RWPE2 (cell line): ENCODE results near the gene NBL1.

ENCODE experiments used
- ATAC-seq: fragments of 200-7000 bp; cut with Tn5 transposase; 3 replicates; pipeline ENCODE4 v1.9.1; 2021; ENCODE audit warnings: low read depth
- DNase-seq: peaks from one replicate; pipeline ENCODE4 v3.0.0-alpha.2; 2020; ENCODE audit warnings: low spot score
- H3K27ac ChIP-seq: fragments of 450-650 bp; 2 replicates; pipeline ENCODE4 v1.5.1; 2017; ENCODE audit warnings: mild to moderate bottlenecking; ENCODE audit not compliant: poor library complexity, severe bottlenecking
- H3K27me3 ChIP-seq: fragments of 250-450 bp; sonication (Bioruptor Pico); 2 replicates; pipeline ENCODE4 v1.5.1; 2021; ENCODE audit warnings: mild to moderate bottlenecking, moderate library complexity; ENCODE audit not compliant: insufficient read depth, poor library complexity, severe bottlenecking
- H3K36me3 ChIP-seq: fragments of 250-450 bp; sonication (Bioruptor Pico); 2 replicates; pipeline ENCODE4 v1.5.1; 2020; ENCODE audit warnings: low read depth, mild to moderate bottlenecking, moderate library complexity
- H3K4me1 ChIP-seq: fragments of 250-450 bp; sonication (Bioruptor Pico); 2 replicates; pipeline ENCODE4 v1.5.1; 2021; ENCODE audit warnings: mild to moderate bottlenecking, moderate library complexity; ENCODE audit not compliant: insufficient read depth, poor library complexity, severe bottlenecking
- H3K4me3 ChIP-seq: fragments of 250-450 bp; sonication (Bioruptor Pico); 2 replicates; pipeline ENCODE4 v1.5.1; 2021; ENCODE audit warnings: mild to moderate bottlenecking, moderate library complexity; ENCODE audit not compliant: severe bottlenecking
- H3K9me3 ChIP-seq: fragments of 250-450 bp; sonication (Bioruptor Pico); 2 replicates; pipeline ENCODE4 v1.5.1; 2021; ENCODE audit warnings: mild to moderate bottlenecking, moderate library complexity; ENCODE audit not compliant: severe bottlenecking
- TF ChIP-seq, protein P1 (sequence below): fragments of 450-650 bp; IDR thresholded peaks from one replicate; pipeline ENCODE4 v1.5.1; 2017; ENCODE audit warnings: mild to moderate bottlenecking, moderate library complexity; ENCODE audit not compliant: poor library complexity, severe bottlenecking

NBL1 gene, protein sequence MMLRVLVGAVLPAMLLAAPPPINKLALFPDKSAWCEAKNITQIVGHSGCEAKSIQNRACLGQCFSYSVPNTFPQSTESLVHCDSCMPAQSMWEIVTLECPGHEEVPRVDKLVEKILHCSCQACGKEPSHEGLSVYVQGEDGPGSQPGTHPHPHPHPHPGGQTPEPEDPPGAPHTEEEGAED

DNA sequence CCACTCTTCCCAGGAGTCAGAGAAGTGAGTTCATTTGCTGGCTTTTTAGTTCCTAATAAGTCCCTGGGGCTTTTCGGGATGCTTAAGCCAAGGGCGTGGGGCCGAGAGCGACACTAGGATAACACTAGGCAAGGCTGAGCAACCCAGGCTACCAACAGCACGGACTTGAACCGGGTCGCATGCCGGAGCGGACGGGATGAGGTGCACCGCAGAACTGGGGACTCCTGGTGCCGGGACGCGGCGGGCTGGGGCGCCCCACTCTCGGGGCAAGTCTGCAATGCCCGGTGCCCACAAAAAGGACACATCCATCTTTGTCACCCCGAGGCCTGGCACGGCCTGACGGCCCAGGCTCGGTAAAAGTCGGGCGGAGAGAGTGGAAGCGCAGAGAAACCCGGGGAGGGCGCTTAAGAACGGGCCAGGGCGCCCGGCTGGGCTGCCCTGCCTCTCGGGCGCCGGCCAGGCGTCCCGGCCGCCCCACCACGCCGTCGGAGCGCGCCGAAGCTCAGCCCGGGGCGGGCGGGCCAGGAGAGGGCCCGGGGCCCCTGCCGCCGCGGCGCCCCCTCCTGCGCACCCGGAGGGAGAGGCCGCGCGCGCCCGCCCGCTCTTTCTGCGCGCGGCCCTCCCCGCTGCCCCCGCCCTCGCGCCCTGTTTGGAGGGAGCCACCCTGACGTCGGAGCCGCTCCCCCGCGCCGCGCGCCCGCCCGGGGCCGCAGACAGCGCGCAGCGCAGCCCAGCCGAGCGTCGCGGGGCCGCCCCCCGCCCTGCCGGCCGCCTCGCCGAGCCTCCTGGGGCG is at the start of gene NBL1:
TSS of gene NBL1 (plus strand) at position 710 of the 793 bp plus-strand sequence. CDS start 10,720 bp downstream, outside the sequence.
- Histone ChIP-seq H3K36me3 (no peaks in the 10 kb centered on the region), H3K4me3 (peak within 1 kb of the TSS; percentile 98), H3K4me1 (peaks cover 37% of the 10 kb centered on the region), H3K27me3 (no peaks in the 10 kb centered on the region), H3K9me3 (no peaks in the 10 kb centered on the region), H3K27ac (peak within 1 kb of the TSS; percentile 66)
- DNase-seq = no peak
- peak; percentile 36 for ATAC-seq
- TF ChIP-seq, protein P1, sequence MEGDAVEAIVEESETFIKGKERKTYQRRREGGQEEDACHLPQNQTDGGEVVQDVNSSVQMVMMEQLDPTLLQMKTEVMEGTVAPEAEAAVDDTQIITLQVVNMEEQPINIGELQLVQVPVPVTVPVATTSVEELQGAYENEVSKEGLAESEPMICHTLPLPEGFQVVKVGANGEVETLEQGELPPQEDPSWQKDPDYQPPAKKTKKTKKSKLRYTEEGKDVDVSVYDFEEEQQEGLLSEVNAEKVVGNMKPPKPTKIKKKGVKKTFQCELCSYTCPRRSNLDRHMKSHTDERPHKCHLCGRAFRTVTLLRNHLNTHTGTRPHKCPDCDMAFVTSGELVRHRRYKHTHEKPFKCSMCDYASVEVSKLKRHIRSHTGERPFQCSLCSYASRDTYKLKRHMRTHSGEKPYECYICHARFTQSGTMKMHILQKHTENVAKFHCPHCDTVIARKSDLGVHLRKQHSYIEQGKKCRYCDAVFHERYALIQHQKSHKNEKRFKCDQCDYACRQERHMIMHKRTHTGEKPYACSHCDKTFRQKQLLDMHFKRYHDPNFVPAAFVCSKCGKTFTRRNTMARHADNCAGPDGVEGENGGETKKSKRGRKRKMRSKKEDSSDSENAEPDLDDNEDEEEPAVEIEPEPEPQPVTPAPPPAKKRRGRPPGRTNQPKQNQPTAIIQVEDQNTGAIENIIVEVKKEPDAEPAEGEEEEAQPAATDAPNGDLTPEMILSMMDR = no peak

DNA sequence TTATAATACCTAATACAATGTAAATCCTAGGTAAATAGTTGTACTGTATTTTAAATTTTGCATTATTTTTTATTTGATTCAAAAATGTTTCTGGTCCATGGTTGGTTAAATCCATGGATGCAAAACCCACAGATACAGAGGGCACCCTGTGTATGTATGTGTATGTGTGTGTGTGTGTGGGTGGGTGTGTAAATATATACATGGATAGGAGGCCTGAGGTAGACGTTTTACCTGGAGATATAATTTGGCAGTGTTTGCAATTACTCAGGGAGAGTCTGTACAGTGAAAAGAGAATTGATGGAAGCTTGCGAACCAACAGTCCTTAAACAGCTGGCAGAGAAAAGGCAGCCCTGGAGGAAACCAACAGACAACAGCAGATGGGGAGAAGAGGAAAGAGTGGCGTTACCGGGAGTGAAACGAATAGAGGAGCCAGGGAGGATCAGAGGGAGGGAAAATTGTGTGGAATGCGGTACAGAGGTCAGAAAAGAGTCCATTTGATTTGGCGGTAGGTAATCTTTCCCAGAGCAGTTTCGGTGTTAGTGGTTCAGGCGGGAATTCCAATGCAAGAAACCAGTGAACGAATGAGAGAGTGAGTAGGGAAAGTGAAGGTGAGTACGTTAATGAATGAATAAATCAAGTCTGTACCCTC is 47.9 kb upstream of the NBL1 start:
- Histone ChIP-seq H3K27ac (peak overlapping the region; percentile 66), H3K9me3 (no peaks in the 10 kb centered on the region), H3K4me3 (peak overlapping the region; percentile 87), H3K27me3 (no peaks in the 10 kb centered on the region), H3K4me1 (peaks cover 8% of the 10 kb centered on the region), H3K36me3 (peaks cover 23% of the 10 kb centered on the region)
- DNase-seq (no peak), ATAC-seq (peak; percentile 44)
- TF ChIP-seq, protein P1 = no peak

DNA sequence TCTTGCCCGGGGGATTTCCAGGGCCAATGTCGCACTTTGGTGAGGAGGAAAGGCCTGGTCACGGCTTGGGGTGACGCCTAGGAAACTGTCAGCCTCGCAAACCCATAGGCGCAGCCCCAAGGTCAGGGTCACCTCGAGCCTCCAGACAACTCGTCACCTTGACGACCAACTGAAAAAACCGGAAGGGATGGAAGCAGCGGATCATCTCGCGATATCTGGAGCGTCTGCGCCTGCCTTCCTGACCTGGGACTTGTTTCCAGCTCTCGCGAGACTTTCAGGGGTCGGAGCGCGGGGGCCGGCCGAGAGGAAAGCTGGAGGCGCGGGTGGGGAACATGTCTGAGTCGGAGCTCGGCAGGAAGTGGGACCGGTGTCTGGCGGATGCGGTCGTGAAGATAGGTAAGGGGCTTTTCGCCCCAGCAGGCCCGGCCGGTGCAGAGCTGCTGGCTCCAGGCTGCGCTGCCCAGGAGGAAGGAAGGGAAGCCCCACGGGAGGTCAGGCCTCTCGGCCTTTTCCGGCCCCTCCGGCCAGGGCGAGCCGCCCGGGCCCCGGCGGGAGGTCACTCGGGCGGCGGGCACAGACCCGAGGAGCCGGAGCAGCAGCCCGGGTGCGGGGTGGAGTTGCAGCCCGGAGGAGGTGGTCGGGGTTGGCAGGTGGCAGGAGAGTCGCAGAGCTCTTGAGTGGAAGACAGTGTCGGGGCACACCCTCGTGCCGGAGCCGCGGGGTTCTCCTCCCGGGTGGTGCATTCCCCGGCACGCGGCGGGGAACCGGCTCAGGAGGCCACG is 47.2 kb upstream of the NBL1 start:
- Histone ChIP-seq H3K9me3 (no peaks in the 10 kb centered on the region), H3K27me3 (no peaks in the 10 kb centered on the region), H3K27ac (peak overlapping the region; percentile 66), H3K4me1 (peaks cover 8% of the 10 kb centered on the region), H3K4me3 (peak overlapping the region; percentile 87), H3K36me3 (peaks cover 29% of the 10 kb centered on the region)
- TF ChIP-seq, protein P1 = no peak
- DNase-seq (peak; percentile 96), ATAC-seq (peak; percentile 91)

DNA sequence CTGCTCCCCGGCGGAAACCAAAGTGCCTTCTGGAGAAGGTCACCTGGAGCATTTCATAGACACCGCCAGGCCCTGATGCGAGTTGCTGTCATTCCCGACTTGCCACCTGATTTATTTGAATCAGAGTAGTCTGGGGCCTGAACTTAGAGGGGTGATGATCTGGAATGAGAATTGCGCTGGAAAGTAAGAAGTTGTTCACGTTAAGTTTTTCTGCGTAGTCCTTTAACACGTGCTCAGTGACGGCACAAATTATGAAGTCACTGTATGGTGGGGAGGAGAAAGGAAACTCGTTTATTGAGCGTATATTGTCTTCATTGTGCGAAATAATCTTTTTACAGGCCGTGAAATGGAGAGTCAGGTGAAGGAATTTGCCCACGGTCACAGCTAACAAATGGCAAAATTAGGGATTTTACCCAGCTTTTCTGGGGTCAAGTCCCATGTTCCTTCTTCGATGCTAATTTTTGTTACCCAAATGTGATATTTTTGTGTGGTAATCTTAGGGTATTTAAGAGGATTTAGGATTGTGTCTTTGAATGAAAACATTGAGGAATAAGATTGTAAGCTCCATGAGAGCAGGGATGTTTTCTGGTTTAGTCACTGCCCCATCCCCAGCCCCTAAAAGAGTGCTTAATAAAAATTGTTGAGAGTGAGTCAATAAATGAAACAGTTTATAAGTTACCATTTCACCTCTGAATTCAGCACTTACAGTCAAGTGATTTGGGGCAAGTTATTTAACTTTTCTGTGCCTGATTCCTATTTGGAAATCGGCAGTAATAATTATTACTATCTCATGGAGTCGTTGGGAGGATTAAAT is 46.4 kb upstream of the NBL1 start:
- H3K27ac ChIP-seq = peak overlapping the region; percentile 66
- ATAC-seq (no peak; the same call in 2 of the 3 replicates), DNase-seq (no peak)
- peaks cover 34% of the 10 kb centered on the region for H3K36me3 ChIP-seq
- H3K4me1 ChIP-seq = peaks cover 8% of the 10 kb centered on the region
- no peaks in the 10 kb centered on the region for H3K9me3 ChIP-seq
- H3K4me3 ChIP-seq = peak overlapping the region; percentile 87
- TF ChIP-seq, protein P1 = no peak
- no peaks in the 10 kb centered on the region for H3K27me3 ChIP-seq
